GM23338 (cell line): ENCODE measurements around the gene CACNG1. TPM values are rescaled to one million over a fixed set of nuclear protein-coding genes. Genes with fewer than 3 reads are reported as not detected.

ENCODE experiments used
- ATAC-seq: fragments of 200-7000 bp; cut with Tn5 transposase; 3 replicates; pipeline ENCODE4 v1.9.1; 2020
- DNase-seq: peaks from one replicate; pipeline ENCODE4 v3.0.0-alpha.2; 2015; ENCODE audit warnings: low spot score
- H2AFZ ChIP-seq: fragments of 200-600 bp; sonication (generic); 2 replicates; pipeline ENCODE4 v1.8.0; 2016; ENCODE audit warnings: antibody characterized with exemption, mild to moderate bottlenecking, moderate library complexity
- H3F3A ChIP-seq: fragments of 200-600 bp; sonication (generic); replicated peaks from 2 replicates; pipeline ENCODE4 v1.8.0; 2017; ENCODE audit warnings: antibody characterized with exemption, mixed run types, low read depth
- H3K27ac ChIP-seq: fragments of 200-600 bp; sonication (generic); 2 replicates; pipeline ENCODE4 v1.6.1; 2016; ENCODE audit warnings: low read depth
- H3K27me3 ChIP-seq: fragments of 200-600 bp; sonication (generic); 2 replicates; pipeline ENCODE4 v1.8.0; 2016; ENCODE audit warnings: mild to moderate bottlenecking, mixed run types, moderate library complexity; ENCODE audit not compliant: insufficient read depth
- H3K36me3 ChIP-seq: fragments of 200-600 bp; sonication (generic); 2 replicates; pipeline ENCODE4 v1.8.0; 2016; ENCODE audit warnings: mild to moderate bottlenecking; ENCODE audit not compliant: insufficient read depth
- H3K4me1 ChIP-seq: fragments of 200-600 bp; sonication (generic); 2 replicates; pipeline ENCODE4 v1.8.0; 2016; ENCODE audit warnings: mild to moderate bottlenecking, moderate library complexity; ENCODE audit not compliant: insufficient read depth
- H3K4me2 ChIP-seq: fragments of 200-600 bp; sonication (generic); 2 replicates; pipeline ENCODE4 v1.7.1; 2017; ENCODE audit warnings: mixed run types
- H3K4me3 ChIP-seq: fragments of 200-600 bp; sonication (generic); 2 replicates; pipeline ENCODE4 v1.6.1; 2016; ENCODE audit warnings: mixed run types
- H3K79me2 ChIP-seq: fragments of 200-600 bp; sonication (generic); replicated peaks from 2 replicates; pipeline ENCODE4 v1.8.0; 2017; ENCODE audit warnings: mild to moderate bottlenecking; ENCODE audit not compliant: insufficient read depth
- H3K9me2 ChIP-seq: fragments of 200-600 bp; sonication (generic); 2 replicates; pipeline ENCODE4 v1.8.0; 2017; ENCODE audit not compliant: insufficient read depth
- H4K20me1 ChIP-seq: fragments of 200-600 bp; sonication (generic); replicated peaks from 2 replicates; pipeline ENCODE4 v1.8.0; 2017; ENCODE audit warnings: mild to moderate bottlenecking; ENCODE audit not compliant: insufficient read depth
- H3K27ac Mint-ChIP-seq: 2 replicates; pipeline ENCODE4 v1.8.0; 2020; ENCODE audit warnings: inconsistent platforms, mild to moderate bottlenecking, moderate library complexity, mixed read lengths
- H3K27me3 Mint-ChIP-seq: 3 replicates; pipeline ENCODE4 v1.8.0; 2022; ENCODE audit warnings: low read depth, mild to moderate bottlenecking, moderate library complexity, mixed read lengths, inconsistent platforms; ENCODE audit not compliant: insufficient read depth, poor library complexity
- H3K36me3 Mint-ChIP-seq: 3 replicates; pipeline ENCODE4 v1.8.0; 2021; ENCODE audit warnings: low read depth, mild to moderate bottlenecking, inconsistent platforms, moderate library complexity, mixed read lengths
- H3K4me1 Mint-ChIP-seq: 3 replicates; pipeline ENCODE4 v1.8.0; 2020; ENCODE audit warnings: mild to moderate bottlenecking, inconsistent platforms, mixed read lengths
- H3K4me3 Mint-ChIP-seq: 3 replicates; pipeline ENCODE4 v1.8.0; 2021; ENCODE audit warnings: moderate library complexity, mild to moderate bottlenecking, inconsistent platforms, mixed read lengths
- H3K9me3 Mint-ChIP-seq: 3 replicates; pipeline ENCODE4 v1.8.0; 2020; ENCODE audit warnings: moderate library complexity, mild to moderate bottlenecking, inconsistent platforms, mixed read lengths
- CREB1 ChIP-seq: fragments of 250-450 bp; sonication (Bioruptor Pico); IDR thresholded peaks from 2 replicates; pipeline ENCODE4 v1.5.0; 2020; ENCODE audit warnings: low read depth, mild to moderate bottlenecking, moderate library complexity
- CTCF ChIP-seq, 2 experiments: fragments of 200-600 bp in 1 of 2; sonication (generic) in 1 of 2; conservative IDR thresholded peaks; 2 replicates each; pipeline versions ENCODE4 v1.5.1 to v1.6.1; 2016 to 2017; ENCODE audit warnings: antibody characterized with exemption in 2 of 2, low read depth in 2 of 2, mild to moderate bottlenecking in 2 of 2, moderate library complexity in 1 of 2
- ETS1 ChIP-seq: IDR thresholded peaks from 2 replicates; pipeline ENCODE4 v1.6.1; 2016; ENCODE audit warnings: antibody characterized with exemption
- EZH2 ChIP-seq: fragments of 200-600 bp; sonication (generic); IDR thresholded peaks from one replicate; pipeline ENCODE4 v1.8.0; 2017; ENCODE audit warnings: antibody characterized with exemption, mild to moderate bottlenecking, low read depth; ENCODE audit not compliant: unreplicated experiment
- EZH2phosphoT487 ChIP-seq: fragments of 200-600 bp; sonication (generic); IDR thresholded peaks from one replicate; pipeline ENCODE4 v1.8.1; 2018; ENCODE audit warnings: antibody characterized with exemption; ENCODE audit not compliant: unreplicated experiment
- JUNB ChIP-seq: IDR thresholded peaks from one replicate; pipeline ENCODE4 v1.6.1; 2016; ENCODE audit warnings: antibody characterized with exemption; ENCODE audit not compliant: unreplicated experiment
- NANOG ChIP-seq: IDR thresholded peaks from 2 replicates; pipeline ENCODE4 v1.6.1; 2016; ENCODE audit warnings: antibody characterized with exemption, borderline replicate concordance
- POLR2AphosphoS5 ChIP-seq: IDR thresholded peaks from 2 replicates; pipeline ENCODE4 v1.6.1; 2016; ENCODE audit warnings: antibody characterized with exemption, low read depth
- REST ChIP-seq: IDR thresholded peaks from one replicate; pipeline ENCODE4 v1.6.1; 2018; ENCODE audit warnings: antibody characterized with exemption; ENCODE audit not compliant: unreplicated experiment
- STAT1 ChIP-seq: IDR thresholded peaks from one replicate; pipeline ENCODE4 v1.6.1; 2016; ENCODE audit warnings: antibody characterized with exemption; ENCODE audit not compliant: unreplicated experiment
- ZNF331 ChIP-seq: fragments of 250-450 bp; sonication (Bioruptor Pico); IDR thresholded peaks from 2 replicates; pipeline ENCODE4 v1.5.0; 2020; ENCODE audit warnings: low read depth, mild to moderate bottlenecking, moderate library complexity
- polyA plus RNA-seq: library from polyadenylated mRNA; unstranded; fragments of >200 nt; fragmentation: Nextera tagmentation; extraction: Ambion mirVana; gene quantifications from 2 replicates; pipeline ENCODE4 v1.2.1, GENCODE V29; 2016
- total RNA-seq: library from RNA; depleted of rRNA; stranded (reverse); fragments of >200 nt; shearing (Covaris generic); gene quantifications from 2 replicates; pipeline ENCODE4 v1.2.3, GENCODE V29; 2014

CACNG1 gene
- total and polyA plus RNA-seq, 2 experiments from 2014 or later: not detected

GRCh38 chr17:67066717-67067116 lies 22.4 kb downstream of the CACNG1 start (continued):
- TF ChIP-seq REST: no peak
- TF ChIP-seq ZNF331: no peak
- TF ChIP-seq NANOG: no peak

- peaks cover 6% of the 10 kb centered on the region; the same call in 2 of the 3 replicates for H3K9me3 Mint-ChIP-seq
- Histone ChIP-seq H2AFZ (no peak overlapping the region), H3K36me3 (no peaks in the 10 kb centered on the region), H3K4me3 (no peak overlapping the region), H4K20me1 (no peaks in the 10 kb centered on the region), H3K4me2 (no peak overlapping the region), H3F3A (no peaks in the 10 kb centered on the region), H3K79me2 (no peaks in the 10 kb centered on the region), H3K9me2 (no peaks in the 10 kb centered on the region), H3K4me1 (no peaks in the 10 kb centered on the region), H3K27ac (peak overlapping the region; percentile 39; the same call in 1 of the 2 replicates), H3K27me3 (no peaks in the 10 kb centered on the region)
- H3K36me3 Mint-ChIP-seq: no peaks in the 10 kb centered on the region
- no peak overlapping the region for H3K27ac Mint-ChIP-seq
- ATAC-seq (no peak), DNase-seq (no peak)
- H3K4me3 Mint-ChIP-seq: no peak overlapping the region
- peaks cover 5% of the 10 kb centered on the region for H3K27me3 Mint-ChIP-seq
- H3K4me1 Mint-ChIP-seq: no peaks in the 10 kb centered on the region
- no peak for TF ChIP-seq REST
- no peak for TF ChIP-seq ZNF331
- no peak for TF ChIP-seq STAT1
- no peak for TF ChIP-seq POLR2AphosphoS5
- no peak for TF ChIP-seq NANOG
- TF ChIP-seq CTCF (conservative IDR thresholded peaks at IDR 0.05; ENCODE audit: low read depth in 2 of 2): no peak
- no peak for TF ChIP-seq ETS1
- TF ChIP-seq JUNB: no peak
- no peak for TF ChIP-seq EZH2
- no peak for TF ChIP-seq EZH2phosphoT487
- TF ChIP-seq CREB1 (CRISPR knock-in tag): no peak
Observed at GRCh38 chr17:67067571-67068482, 23.5 kb downstream of the CACNG1 start.
